Nephron (organoid): ENCODE measurements around the gene SSH3.

Experiments
- H3K27ac Mint-ChIP-seq, 3 experiments: 2 replicates each; pipeline ENCODE4 v1.8.0; 2020; ENCODE audit warnings: mixed read lengths in 3 of 3, mild to moderate bottlenecking in 2 of 3, moderate library complexity in 1 of 3
- H3K27me3 Mint-ChIP-seq: 2 replicates; pipeline ENCODE4 v1.8.0; 2021; ENCODE audit warnings: low read depth, mild to moderate bottlenecking, moderate library complexity, mixed read lengths
- H3K36me3 Mint-ChIP-seq: 2 replicates; pipeline ENCODE4 v1.8.0; 2020; ENCODE audit warnings: low read depth, mixed read lengths
- H3K4me1 Mint-ChIP-seq: 2 replicates; pipeline ENCODE4 v1.8.0; 2020; ENCODE audit warnings: mixed read lengths
- H3K4me3 Mint-ChIP-seq, 3 experiments: 2 replicates each; pipeline ENCODE4 v1.8.0; 2020; ENCODE audit warnings: mild to moderate bottlenecking in 3 of 3, mixed read lengths in 3 of 3, moderate library complexity in 2 of 3
- H3K9me3 Mint-ChIP-seq: 2 replicates; pipeline ENCODE4 v1.8.0; 2020; ENCODE audit warnings: mixed read lengths
- TF ChIP-seq, protein P1 (sequence below), 3 experiments: fragments of 200-600 bp; sonication (generic); IDR thresholded peaks; one replicate each; pipeline ENCODE4 v1.5.0; 2021; ENCODE audit warnings: antibody characterized with exemption in 3 of 3; ENCODE audit not compliant: unreplicated experiment in 3 of 3

The SSH3 gene, protein sequence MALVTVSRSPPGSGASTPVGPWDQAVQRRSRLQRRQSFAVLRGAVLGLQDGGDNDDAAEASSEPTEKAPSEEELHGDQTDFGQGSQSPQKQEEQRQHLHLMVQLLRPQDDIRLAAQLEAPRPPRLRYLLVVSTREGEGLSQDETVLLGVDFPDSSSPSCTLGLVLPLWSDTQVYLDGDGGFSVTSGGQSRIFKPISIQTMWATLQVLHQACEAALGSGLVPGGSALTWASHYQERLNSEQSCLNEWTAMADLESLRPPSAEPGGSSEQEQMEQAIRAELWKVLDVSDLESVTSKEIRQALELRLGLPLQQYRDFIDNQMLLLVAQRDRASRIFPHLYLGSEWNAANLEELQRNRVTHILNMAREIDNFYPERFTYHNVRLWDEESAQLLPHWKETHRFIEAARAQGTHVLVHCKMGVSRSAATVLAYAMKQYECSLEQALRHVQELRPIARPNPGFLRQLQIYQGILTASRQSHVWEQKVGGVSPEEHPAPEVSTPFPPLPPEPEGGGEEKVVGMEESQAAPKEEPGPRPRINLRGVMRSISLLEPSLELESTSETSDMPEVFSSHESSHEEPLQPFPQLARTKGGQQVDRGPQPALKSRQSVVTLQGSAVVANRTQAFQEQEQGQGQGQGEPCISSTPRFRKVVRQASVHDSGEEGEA

DNA sequence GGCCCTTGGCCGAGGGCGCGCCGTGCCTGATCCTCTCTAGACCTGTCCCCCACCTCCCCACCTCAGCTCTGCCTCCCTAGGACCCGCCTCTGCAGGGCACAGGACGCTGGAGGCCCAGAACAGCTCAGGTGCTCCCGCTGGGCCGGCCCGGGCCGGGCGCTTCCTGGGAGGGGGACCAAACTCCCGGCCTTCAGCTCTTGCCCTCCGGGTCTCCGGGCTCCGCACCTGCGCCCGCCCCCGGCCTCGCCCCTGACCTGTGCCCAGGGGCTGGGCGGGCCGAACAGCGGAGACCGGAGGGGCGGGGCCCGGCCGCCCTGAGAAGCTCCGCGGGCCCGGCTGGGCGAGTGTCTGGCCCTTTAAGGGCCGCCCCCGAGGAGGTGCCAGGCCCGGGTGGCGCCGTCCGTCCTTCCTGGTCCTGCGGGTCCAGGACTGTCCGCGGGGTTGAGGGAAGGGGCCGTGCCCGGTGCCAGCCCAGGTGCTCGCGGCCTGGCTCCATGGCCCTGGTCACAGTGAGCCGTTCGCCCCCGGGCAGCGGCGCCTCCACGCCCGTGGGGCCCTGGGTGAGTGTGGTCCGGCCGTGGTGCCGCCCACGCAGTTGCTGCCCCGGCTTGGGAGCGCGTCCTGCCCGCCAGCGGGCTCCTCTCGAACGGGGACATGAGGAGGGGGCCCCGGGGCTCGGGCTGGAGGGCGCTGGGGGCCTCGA is at the start of gene SSH3:
SSH3 (plus strand) TSS at position 399 of the 703 bp plus-strand sequence; CDS start at position 495, 96 bp downstream.
- peaks cover 5% of the 10 kb centered on the region for H3K4me1 Mint-ChIP-seq
- peaks cover 11% of the 10 kb centered on the region for H3K36me3 Mint-ChIP-seq
- H3K4me3 Mint-ChIP-seq: peak within 1 kb of the TSS; percentile 81 to 88 (median 87)
- H3K9me3 Mint-ChIP-seq: peaks cover 4% of the 10 kb centered on the region
- peaks cover 4% of the 10 kb centered on the region for H3K27me3 Mint-ChIP-seq
- H3K27ac Mint-ChIP-seq: peak within 1 kb of the TSS; percentile 89 to 94 (median 94)
- TF ChIP-seq, protein P1, sequence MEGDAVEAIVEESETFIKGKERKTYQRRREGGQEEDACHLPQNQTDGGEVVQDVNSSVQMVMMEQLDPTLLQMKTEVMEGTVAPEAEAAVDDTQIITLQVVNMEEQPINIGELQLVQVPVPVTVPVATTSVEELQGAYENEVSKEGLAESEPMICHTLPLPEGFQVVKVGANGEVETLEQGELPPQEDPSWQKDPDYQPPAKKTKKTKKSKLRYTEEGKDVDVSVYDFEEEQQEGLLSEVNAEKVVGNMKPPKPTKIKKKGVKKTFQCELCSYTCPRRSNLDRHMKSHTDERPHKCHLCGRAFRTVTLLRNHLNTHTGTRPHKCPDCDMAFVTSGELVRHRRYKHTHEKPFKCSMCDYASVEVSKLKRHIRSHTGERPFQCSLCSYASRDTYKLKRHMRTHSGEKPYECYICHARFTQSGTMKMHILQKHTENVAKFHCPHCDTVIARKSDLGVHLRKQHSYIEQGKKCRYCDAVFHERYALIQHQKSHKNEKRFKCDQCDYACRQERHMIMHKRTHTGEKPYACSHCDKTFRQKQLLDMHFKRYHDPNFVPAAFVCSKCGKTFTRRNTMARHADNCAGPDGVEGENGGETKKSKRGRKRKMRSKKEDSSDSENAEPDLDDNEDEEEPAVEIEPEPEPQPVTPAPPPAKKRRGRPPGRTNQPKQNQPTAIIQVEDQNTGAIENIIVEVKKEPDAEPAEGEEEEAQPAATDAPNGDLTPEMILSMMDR (IDR thresholded peaks at IDR 0.05; ENCODE audit: unreplicated experiment in 3 of 3): no peak

DNA sequence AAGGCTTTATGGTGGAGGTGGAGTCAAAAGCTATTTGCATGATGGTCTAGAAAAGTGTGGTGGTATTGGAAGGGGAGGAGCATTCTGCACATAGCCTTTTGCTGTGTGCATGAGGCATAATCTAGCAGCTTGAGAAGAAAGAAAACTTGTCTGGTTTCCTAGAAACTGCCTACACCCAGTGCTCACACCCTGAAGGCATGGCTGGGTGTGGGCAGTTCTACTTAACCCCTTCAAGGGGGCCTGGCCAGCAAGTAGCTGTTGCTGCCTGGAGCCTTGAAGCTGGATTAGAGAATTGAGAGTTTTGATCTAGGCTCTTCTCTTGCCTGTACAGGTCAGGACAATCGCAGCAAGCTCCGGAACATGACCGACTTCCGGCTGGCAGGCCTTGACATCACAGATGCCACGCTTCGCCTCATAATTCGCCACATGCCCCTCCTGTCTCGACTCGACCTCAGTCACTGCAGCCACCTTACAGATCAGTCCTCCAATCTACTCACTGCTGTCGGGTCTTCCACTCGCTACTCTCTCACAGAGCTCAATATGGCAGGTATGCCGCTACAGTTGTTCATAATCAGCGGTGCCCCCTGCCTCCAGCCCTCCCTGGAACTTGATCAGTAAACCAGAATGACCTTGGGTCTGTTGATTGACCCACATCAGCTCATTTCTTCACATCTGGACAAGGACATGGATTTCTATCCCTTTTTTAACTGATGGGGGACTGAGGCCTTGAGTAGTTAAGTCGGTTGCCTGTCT is 49.3 kb upstream of the SSH3 start:
- Mint-ChIP-seq H3K27me3 (no peaks in the 10 kb centered on the region), H3K4me1 (no peaks in the 10 kb centered on the region), H3K27ac (peak overlapping the region in 1 of 3 experiments; percentile 91), H3K9me3 (no peaks in the 10 kb centered on the region), H3K4me3 (no peak overlapping the region), H3K36me3 (peaks cover 80% of the 10 kb centered on the region)
- TF ChIP-seq, protein P1 (IDR thresholded peaks at IDR 0.05; ENCODE audit: unreplicated experiment in 3 of 3): no peak

DNA sequence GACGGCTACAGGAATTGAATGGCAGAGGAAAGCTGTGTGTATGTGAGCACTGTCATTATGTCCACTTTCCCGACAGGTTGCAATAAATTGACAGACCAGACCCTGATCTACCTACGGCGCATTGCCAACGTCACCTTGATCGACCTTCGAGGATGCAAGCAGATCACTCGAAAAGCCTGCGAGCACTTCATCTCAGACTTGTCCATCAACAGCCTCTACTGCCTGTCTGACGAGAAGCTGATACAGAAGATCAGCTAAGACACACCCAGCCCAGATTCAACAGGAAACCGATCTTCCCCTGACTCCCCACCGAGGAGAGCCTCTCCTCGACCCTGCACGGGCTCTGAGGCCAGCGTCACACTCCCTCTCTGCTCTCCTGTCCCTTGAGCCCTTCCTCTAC is 48.5 kb upstream of the SSH3 start:
- Mint-ChIP-seq H3K4me3 (no peak overlapping the region), H3K9me3 (no peaks in the 10 kb centered on the region), H3K27ac (peak overlapping the region in 1 of 3 experiments; percentile 91), H3K36me3 (peaks cover 75% of the 10 kb centered on the region), H3K4me1 (no peaks in the 10 kb centered on the region), H3K27me3 (peaks cover 3% of the 10 kb centered on the region)
- TF ChIP-seq, protein P1 (IDR thresholded peaks at IDR 0.05; ENCODE audit: unreplicated experiment in 3 of 3): no peak

DNA sequence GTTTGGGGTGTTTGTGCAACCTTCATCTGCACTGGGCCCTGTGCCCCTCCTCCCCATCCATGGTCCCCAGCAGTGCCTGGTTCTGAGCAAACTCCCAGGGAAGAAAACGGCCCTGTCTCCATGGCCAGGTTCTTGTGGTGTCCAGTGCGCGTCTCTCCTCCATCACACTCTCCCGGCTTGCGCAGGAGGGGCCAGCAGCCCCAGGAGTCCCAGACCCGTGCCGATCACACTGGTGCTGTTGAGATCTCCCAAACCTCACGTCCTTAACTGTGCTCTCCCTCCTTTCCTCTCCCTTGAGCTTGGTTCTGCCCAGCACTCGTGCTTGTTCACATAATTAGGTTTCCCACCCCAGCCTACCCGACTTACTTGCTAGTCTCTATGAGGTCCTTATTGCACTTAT is 48.0 kb upstream of the SSH3 start:
- H3K27ac Mint-ChIP-seq: peak overlapping the region in 1 of 3 experiments; percentile 67
- no peaks in the 10 kb centered on the region for H3K4me1 Mint-ChIP-seq
- peaks cover 71% of the 10 kb centered on the region for H3K36me3 Mint-ChIP-seq
- peaks cover 3% of the 10 kb centered on the region for H3K27me3 Mint-ChIP-seq
- TF ChIP-seq, protein P1 (IDR thresholded peaks at IDR 0.05; ENCODE audit: unreplicated experiment in 3 of 3): no peak
- H3K9me3 Mint-ChIP-seq: no peaks in the 10 kb centered on the region
- H3K4me3 Mint-ChIP-seq: no peak overlapping the region

DNA sequence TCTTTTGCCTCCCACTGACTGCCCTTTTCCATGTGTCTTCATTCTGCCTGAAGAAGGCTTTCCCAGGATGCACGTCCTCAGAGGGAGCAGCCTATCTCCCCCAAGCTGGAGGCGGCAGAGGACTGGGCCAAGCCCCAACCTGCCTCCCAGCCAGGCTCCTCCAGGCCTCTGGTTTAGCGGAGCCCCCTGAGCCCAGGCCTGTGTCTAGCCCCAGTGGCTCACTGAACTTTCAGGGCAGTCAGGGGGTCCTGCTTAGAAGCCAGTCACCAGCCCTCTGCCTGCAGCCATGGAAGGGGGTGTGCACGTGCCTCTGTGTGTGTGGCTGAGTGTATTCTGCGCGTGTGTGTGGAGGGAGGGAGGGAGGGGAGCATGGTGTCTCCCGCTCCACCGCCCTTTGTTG is 47.5 kb upstream of the SSH3 start:
- peaks cover 3% of the 10 kb centered on the region for H3K27me3 Mint-ChIP-seq
- H3K9me3 Mint-ChIP-seq: no peaks in the 10 kb centered on the region
- TF ChIP-seq, protein P1 (IDR thresholded peaks at IDR 0.05; ENCODE audit: unreplicated experiment in 3 of 3): no peak
- H3K27ac Mint-ChIP-seq: peak overlapping the region in 1 of 3 experiments; percentile 67
- no peak overlapping the region for H3K4me3 Mint-ChIP-seq
- H3K36me3 Mint-ChIP-seq: peaks cover 65% of the 10 kb centered on the region
- no peaks in the 10 kb centered on the region for H3K4me1 Mint-ChIP-seq
